Stimulated activated CD4-positive, alpha-beta T cell treated with anti-CD3 and anti-CD28 coated beads, Interleukin-1b, Interleukin-23, amount 100 ng/mL, for 1 hour (primary cell): ENCODE measurements around the gene SIGLEC1.
A peak's percentile ranks its signal among the peaks of the same experiment; 100 is the strongest.

Experiments
- DNase-seq, 2 donors: peaks; one replicate each; pipeline ENCODE4 v3.0.0-alpha.2; 2020; ENCODE audit warnings: low read depth in 2 of 2

SIGLEC1 gene

DNA sequence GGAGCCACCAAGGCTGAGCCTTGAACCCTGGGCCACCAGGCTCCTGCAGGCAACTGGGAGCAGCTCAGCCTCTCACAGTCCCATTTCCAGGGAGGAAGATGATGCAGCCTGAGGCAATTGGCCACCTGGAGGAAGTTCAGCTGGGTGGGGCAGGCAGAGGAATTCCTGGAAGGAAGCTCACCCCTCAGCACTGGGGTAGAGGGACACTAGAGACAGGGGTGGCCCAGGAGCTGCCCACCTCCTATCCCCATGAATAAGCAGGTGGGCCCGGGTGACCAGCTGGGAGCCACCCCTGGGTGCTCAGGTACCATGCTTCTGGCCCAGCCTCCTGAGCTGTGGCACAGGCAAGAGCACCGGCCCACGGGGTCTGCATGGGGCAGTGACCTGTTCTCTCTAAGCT, 16.5 kb upstream of the SIGLEC1 start:
- DNase-seq, result no peak

GRCh38 chr20:3728354-3728753, 16.0 kb upstream of the SIGLEC1 start:
- DNase-seq, result no peak

DNA sequence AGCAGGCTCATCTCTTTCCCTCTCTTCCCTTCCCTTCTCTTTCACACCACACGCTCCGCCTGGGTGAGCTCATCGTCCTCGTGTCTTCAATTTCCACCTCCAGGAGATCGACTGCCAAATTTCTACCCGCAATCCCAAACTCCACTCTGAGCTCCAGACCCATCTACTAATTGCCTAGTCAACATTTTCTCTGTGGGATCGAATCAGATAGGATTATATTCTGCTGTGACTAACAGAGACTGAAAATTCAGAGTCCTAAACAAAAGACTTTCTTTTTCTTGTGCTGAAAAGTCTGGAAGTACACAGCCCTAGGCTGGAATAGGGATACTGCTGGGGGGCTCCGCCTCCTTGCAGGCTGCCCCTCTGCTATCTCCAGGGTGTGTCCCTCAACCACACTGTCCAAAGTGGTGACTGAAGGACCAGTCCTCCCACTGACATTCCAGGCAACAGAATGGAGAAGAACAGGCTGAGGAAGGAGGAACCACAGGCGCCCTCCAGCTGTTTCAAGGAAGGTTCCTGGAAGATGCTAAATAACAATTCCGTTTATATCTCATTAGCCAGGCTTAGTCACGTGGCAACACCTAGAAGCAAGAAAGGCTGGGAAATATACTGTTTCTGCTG, 15.1 kb upstream of the SIGLEC1 start:
- no peak for DNase-seq

DNA sequence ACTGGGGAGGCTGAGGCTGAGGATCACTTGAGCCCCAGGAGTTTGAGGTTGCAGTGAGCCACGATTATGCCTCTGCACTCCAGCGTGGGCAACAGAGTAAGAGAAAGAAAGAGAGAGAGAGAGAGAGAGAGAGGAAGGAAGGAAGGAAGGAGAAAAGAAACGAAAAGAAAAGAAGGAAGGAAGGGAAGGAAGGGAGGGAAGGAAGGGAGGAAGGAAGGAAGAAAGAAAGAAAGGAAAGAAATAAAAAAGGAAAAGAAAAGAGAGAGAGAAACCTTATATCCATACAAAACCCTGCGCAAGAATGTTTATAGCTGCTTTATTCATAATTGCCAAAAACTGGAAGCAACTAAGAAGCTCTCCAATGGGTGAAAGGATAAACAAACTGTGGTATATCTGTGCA, 12.0 kb upstream of the SIGLEC1 start:
- no peak for DNase-seq

GRCh38 chr20:3723284-3723683, 10.9 kb upstream of the SIGLEC1 start:
- no peak for DNase-seq

DNA sequence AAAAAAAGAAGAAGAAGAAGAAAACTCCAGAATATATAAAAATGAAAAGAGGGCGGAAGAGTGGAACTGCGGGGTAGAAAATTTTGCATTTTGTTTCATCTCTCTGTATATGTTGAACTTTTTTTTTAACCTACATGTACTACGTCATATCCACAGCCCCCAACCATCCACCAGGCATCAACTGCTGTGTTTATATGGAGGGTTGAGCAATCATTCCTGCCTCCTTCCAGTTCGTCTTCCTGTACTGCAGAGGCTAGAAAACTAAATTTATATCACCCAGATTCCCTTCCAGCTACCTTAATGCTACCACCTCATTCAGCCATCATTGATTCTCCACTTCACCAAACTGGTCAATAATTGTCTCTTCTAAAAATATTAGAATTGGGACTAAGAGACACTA, 9.5 kb upstream of the SIGLEC1 start:
- DNase-seq, result no peak

DNA sequence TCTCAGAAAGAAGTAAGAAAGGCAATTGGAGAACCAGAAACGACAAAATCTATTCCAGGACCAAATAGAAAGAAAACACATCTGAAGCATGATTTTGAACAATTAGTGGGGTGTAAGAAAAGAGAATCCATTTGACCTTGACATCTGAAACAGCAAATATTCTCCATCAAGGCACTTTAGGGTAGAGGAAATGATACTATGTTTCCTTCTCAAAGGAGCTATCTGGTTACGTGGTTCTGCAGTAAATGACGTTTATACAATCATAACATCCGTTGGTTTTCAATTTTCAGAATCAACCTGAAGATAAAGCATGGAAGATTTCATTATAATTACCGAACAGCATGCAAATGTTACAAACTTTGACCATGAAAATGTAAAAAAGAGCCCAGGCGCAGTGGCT, 8.2 kb upstream of the SIGLEC1 start:
- no peak for DNase-seq

DNA sequence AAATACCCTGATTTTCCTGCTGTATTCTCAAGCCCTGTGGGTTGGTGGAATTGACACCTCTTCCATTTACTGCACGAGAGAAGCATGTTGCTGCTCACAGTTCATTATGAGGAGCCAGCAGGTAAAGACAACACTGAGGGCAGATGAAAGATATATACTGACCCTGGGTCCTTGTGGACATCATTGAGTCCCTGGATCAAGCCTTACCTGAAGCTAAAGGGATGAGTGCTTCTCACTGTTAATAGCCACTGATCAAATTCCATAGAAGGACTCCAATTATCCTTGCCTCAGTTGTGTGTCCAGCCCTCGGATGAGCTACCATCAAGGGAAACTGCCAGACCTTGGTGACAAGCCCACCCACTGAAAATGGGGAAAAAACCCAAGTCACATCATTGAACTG, 7.7 kb upstream of the SIGLEC1 start:
- no peak for DNase-seq

GRCh38 chr20:3719046-3719445, 6.6 kb upstream of the SIGLEC1 start:
- no peak for DNase-seq

GRCh38 chr20:3716195-3716834, 3.9 kb upstream of the SIGLEC1 start:
- DNase-seq, result no peak

GRCh38 chr20:3714092-3714491, 1.7 kb upstream of the SIGLEC1 start:
- DNase-seq, result no peak

GRCh38 chr20:3711484-3711941, 887 bp downstream of the SIGLEC1 start:
- DNase-seq, result no peak

DNA sequence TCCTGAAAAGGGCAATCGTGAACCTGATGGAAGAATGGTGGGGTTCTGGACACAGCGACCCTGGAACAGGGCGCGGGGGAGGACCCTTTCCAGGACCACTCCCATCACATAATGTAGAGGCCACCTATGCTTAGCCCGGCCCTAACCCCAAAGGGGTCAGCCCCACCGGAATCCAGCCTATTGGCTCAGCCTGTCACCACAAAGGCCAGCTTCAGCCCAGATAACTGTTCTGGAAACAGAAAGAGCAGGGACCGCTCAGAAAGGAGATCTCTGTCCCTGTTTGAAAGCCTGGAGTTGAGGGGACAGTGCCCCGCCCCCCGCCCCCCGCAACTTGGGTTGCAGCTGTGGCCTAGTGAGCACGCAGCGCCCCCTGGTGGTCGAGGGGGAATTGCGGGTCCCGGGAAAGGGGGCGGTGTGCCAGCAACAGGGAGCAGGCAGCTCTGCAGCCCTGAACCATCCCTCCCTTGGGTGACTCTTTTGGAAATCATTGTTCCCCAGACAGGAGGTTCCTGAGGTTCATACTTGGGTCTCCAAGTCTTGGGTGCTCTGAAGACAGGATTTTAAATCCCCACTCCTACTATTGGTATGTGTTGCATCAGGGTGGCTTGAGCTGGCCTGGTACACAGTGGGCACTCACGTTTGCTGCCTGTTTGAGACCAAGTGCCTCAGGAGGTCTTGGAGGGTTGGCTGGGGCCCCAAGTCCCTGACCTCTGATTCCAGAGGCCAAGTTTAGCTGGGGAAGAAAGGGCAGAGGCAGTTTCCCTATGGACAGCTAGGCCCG, 1.5 kb downstream of the SIGLEC1 start:
- DNase-seq, result peak; percentile 45 to 74

- no peak for DNase-seq
These were observed 2.4 kb downstream of the SIGLEC1 start for GRCh38 chr20:3710011-3710466.

- no peak for DNase-seq
These were observed 4.9 kb downstream of the SIGLEC1 start for GRCh38 chr20:3707508-3707899.

DNA sequence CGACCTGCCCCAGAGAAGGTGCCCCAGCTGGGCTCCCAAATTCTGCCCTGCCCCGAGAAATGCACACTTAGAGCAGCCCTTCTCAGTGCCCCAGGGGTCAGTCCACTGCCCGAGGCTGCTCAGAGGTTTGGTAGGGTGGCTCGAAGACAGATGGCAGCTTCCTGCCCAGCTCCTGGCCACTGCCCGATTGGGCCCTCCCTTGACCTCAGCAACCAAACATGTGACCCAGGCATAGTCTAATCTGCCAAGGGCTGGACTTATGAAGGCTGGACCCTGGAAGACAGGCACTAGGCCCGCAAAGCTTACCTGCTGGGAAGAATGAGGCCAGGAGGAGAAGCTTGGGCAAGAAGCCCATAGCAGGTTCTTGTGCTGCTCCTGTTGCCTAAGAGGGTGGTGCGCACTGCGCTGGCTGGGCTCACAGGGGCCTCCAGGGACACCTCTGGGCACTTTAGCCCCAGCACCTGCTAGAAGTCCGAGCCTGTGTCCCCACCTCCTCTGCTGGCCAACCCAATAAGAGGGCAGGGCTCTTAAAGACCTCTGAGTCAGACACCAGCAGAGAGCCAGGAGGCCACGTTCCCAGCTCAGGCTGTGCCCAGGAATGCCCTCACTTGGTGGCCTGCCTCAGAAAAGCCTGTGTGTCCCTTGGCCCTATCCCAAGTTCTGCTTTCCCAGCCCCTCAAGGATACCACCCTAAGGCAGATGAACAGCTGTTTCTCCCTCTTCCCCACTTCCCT, 5.5 kb downstream of the SIGLEC1 start:
- DNase-seq, result no peak

DNA sequence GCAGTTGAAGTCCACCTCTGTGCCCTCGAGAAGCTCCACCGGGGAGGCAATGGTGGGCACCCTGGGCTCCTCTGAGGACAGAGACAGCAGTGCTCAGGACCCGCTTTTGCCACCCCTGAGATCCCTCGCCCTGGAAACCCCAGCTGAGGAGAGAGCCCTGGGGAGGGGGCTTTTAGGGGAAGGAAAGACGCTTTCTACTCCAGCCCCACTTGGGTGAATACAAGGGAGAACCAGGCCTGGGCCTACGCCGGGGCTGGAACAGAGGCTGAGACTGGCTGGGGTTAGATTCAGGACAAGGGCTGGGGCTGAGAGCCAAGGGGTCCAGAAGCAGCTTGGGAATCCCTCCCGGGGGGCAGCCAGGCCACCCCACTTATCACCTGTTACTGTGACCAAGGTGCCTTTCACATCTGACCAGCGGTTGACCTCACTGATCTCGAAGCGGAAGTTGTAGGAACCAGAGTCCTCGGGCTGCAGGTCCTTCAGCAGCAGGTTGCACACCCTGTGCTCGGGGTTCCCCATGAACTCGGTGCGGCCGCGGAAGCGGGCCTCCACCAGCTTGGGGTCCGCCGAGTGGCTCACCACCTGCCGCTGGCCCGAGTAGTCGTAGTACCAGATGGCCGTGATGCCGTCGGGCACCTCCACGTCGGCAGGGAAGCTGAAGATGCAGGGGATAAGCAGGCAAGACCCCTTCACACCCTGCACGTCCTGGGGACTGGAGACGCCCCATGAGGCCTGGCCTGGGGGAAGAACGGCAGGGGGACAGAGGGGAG, 6.2 kb downstream of the SIGLEC1 start:
- DNase-seq, result no peak

- no peak for DNase-seq
These were observed 6.9 kb downstream of the SIGLEC1 start for GRCh38 chr20:3705491-3705969.

DNA sequence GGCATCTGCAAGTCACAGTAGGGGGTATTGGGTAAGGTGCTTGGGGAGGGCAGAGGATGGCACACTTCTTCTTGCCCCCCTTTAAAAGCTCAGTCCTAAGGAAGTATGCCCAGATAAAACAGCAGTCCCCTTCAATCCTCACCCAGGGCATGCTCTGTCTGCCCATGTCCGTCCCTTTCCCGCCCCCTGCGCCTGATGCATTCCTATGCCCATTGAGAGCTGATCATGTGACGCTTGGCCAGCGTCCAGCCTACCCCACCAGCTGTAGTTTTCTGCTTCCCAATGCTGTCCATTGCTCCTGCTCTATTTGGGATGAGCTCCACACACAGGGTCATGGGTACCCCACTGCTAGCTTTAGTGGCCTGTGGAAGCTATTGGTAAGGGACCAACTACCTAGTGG, 8.3 kb downstream of the SIGLEC1 start:
- no peak for DNase-seq

- DNase-seq, result no peak
These were observed 9.6 kb downstream of the SIGLEC1 start for GRCh38 chr20:3702611-3703391.
